Osteoblast (primary cell): ENCODE results near the gene EFNA2. TPM values are rescaled to one million over a fixed set of nuclear protein-coding genes. Genes with fewer than 3 reads are reported as not detected.
A peak's percentile ranks its signal among the peaks of the same experiment; 100 is the strongest.
"Not testable (repeated sequence)": the region's sequence is repeated elsewhere in the genome, so short reads cannot be mapped to it uniquely, and the experiment has no call there.

Experiments used
- DNase-seq: peaks from one replicate; pipeline ENCODE4 v3.0.0; 2011; ENCODE audit warnings: low spot score, mixed read lengths; ENCODE audit not compliant: insufficient read length; ENCODE audit errors: missing footprints
- H2AFZ ChIP-seq: 2 replicates; pipeline ENCODE4 v1.6.0; 2011; ENCODE audit warnings: mild to moderate bottlenecking, low read length
- H3K27ac ChIP-seq: 2 replicates; pipeline ENCODE4 v1.5.1; 2011; ENCODE audit warnings: mild to moderate bottlenecking, low read depth, low read length, moderate library complexity
- H3K27me3 ChIP-seq: 2 replicates; pipeline ENCODE4 v1.6.0; 2012; ENCODE audit warnings: mild to moderate bottlenecking, control low read depth, inconsistent platforms, low read length, moderate library complexity; ENCODE audit not compliant: insufficient read depth
- H3K36me3 ChIP-seq: 2 replicates; pipeline ENCODE4 v1.5.1; 2011; ENCODE audit warnings: mild to moderate bottlenecking, low read length, control low read depth, moderate library complexity; ENCODE audit not compliant: insufficient read depth
- H3K4me1 ChIP-seq: 2 replicates; pipeline ENCODE4 v1.5.1; 2011; ENCODE audit warnings: mild to moderate bottlenecking, low read length, control low read depth, moderate library complexity; ENCODE audit not compliant: insufficient read depth
- H3K4me2 ChIP-seq: 2 replicates; pipeline ENCODE4 v1.6.0; 2011; ENCODE audit warnings: mild to moderate bottlenecking, low read length; ENCODE audit not compliant: insufficient read depth
- H3K4me3 ChIP-seq: fragments of 200-600 bp; sonication (generic); 3 replicates; pipeline ENCODE4 v1.5.1; 2012; ENCODE audit warnings: mild to moderate bottlenecking, low read length, inconsistent platforms; ENCODE audit not compliant: insufficient read depth
- H3K79me2 ChIP-seq: 2 replicates; pipeline ENCODE4 v1.6.0; 2012; ENCODE audit warnings: mild to moderate bottlenecking, low read length, control low read depth, inconsistent platforms; ENCODE audit not compliant: insufficient read depth
- H3K9me3 ChIP-seq: 2 replicates; pipeline ENCODE4 v1.5.1; 2011; ENCODE audit warnings: low read depth, low read length, control low read depth
- H4K20me1 ChIP-seq: 2 replicates; pipeline ENCODE4 v1.6.0; 2012; ENCODE audit warnings: mild to moderate bottlenecking, low read length, control low read depth; ENCODE audit not compliant: insufficient read depth
- CTCF ChIP-seq: IDR thresholded peaks from 2 replicates; pipeline ENCODE4 v1.5.1; 2011; ENCODE audit warnings: mild to moderate bottlenecking, low read depth, low read length, moderate library complexity; ENCODE audit errors: extremely low read depth
- total RNA-seq: library from RNA; depleted of rRNA; stranded (reverse); fragments of >200 nt; gene quantifications from 2 replicates; pipeline ENCODE4 v1.2.3, GENCODE V29; 2012

The EFNA2 gene
- total RNA-seq, 1 donor, result not detected

- no peaks in the 10 kb centered on the region for H4K20me1 ChIP-seq
- TF ChIP-seq CTCF, result no peak
- H3K9me3 ChIP-seq, result no peaks in the 10 kb centered on the region
- no peaks in the 10 kb centered on the region for H3K27me3 ChIP-seq
- H3K79me2 ChIP-seq, result no peaks in the 10 kb centered on the region
- H3K27ac ChIP-seq, result no peak overlapping the region
- peaks cover 5% of the 10 kb centered on the region for H3K4me1 ChIP-seq
- H3K4me2 ChIP-seq, result peak overlapping the region; percentile 78
- peak overlapping the region; percentile 66 for H3K4me3 ChIP-seq
- DNase-seq, result peak; percentile 89
- peak overlapping the region; percentile 81 for H2AFZ ChIP-seq
- H3K36me3 ChIP-seq, result no peaks in the 10 kb centered on the region
Observed at GRCh38 chr19:1324249-1324805, 38.7 kb downstream of the EFNA2 start.

- H3K4me1 ChIP-seq, result peaks cover 5% of the 10 kb centered on the region
- H3K4me3 ChIP-seq, result peak overlapping the region; percentile 66
- H2AFZ ChIP-seq, result peak overlapping the region; percentile 81
- H3K27me3 ChIP-seq, result no peaks in the 10 kb centered on the region
- DNase-seq, result peak; percentile 98
- TF ChIP-seq CTCF, result no peak
- H3K36me3 ChIP-seq, result no peaks in the 10 kb centered on the region
- H3K9me3 ChIP-seq, result no peaks in the 10 kb centered on the region
- no peak overlapping the region for H3K27ac ChIP-seq
- H3K4me2 ChIP-seq, result peak overlapping the region; percentile 78
- no peaks in the 10 kb centered on the region for H3K79me2 ChIP-seq
- H4K20me1 ChIP-seq, result no peaks in the 10 kb centered on the region
Observed at GRCh38 chr19:1324806-1325567, 39.3 kb downstream of the EFNA2 start.

GRCh38 chr19:1325568-1326294 is 40.1 kb downstream of the EFNA2 start:
- Histone ChIP-seq H3K4me2 (peak overlapping the region; percentile 78), H3K4me3 (peak overlapping the region; percentile 66), H3K79me2 (no peaks in the 10 kb centered on the region), H3K4me1 (peaks cover 5% of the 10 kb centered on the region), H3K27me3 (no peaks in the 10 kb centered on the region), H2AFZ (peak overlapping the region; percentile 81), H4K20me1 (no peaks in the 10 kb centered on the region), H3K9me3 (no peaks in the 10 kb centered on the region), H3K36me3 (no peaks in the 10 kb centered on the region), H3K27ac (no peak overlapping the region)
- no peak for DNase-seq
- no peak for TF ChIP-seq CTCF

- Histone ChIP-seq H3K9me3 (no peaks in the 10 kb centered on the region), H2AFZ (no peak overlapping the region), H3K4me3 (no peak overlapping the region), H3K4me1 (peaks cover 5% of the 10 kb centered on the region), H3K36me3 (no peaks in the 10 kb centered on the region), H4K20me1 (no peaks in the 10 kb centered on the region), H3K27ac (no peak overlapping the region), H3K79me2 (no peaks in the 10 kb centered on the region), H3K4me2 (no peak overlapping the region), H3K27me3 (no peaks in the 10 kb centered on the region)
- DNase-seq, result no peak
- no peak for TF ChIP-seq CTCF
Observed at GRCh38 chr19:1327125-1327524, 41.5 kb downstream of the EFNA2 start.

GRCh38 chr19:1332208-1332607 is 46.5 kb downstream of the EFNA2 start:
- not testable (repeated sequence) for H3K9me3 ChIP-seq, H3K27ac ChIP-seq

More at GRCh38 chr19:1332208-1332607, 46.5 kb downstream of the EFNA2 start:
- not testable (repeated sequence) for H4K20me1 ChIP-seq, H2AFZ ChIP-seq, H3K79me2 ChIP-seq, H3K4me3 ChIP-seq, H3K27me3 ChIP-seq, H3K4me1 ChIP-seq, H3K36me3 ChIP-seq, H3K4me2 ChIP-seq
- peak; percentile 18 for DNase-seq
